GM23338 (cell line): ENCODE data around the gene LEFTY2.

ENCODE experiments used
- CTCF ChIP-seq, 2 experiments: fragments of 200-600 bp in 1 of 2; sonication (generic) in 1 of 2; conservative IDR thresholded peaks; 2 replicates each; pipeline versions ENCODE4 v1.5.1 to v1.6.1; 2016 to 2017; ENCODE audit warnings: antibody characterized with exemption in 2 of 2, low read depth in 2 of 2, mild to moderate bottlenecking in 2 of 2, moderate library complexity in 1 of 2
- POLR2AphosphoS5 ChIP-seq: IDR thresholded peaks from 2 replicates; pipeline ENCODE4 v1.6.1; 2016; ENCODE audit warnings: antibody characterized with exemption, low read depth

- TF ChIP-seq CTCF (conservative IDR thresholded peaks at IDR 0.05; ENCODE audit: low read depth in 2 of 2) (no peak), POLR2AphosphoS5 (no peak)
Measured at GRCh38 chr1:225908013-225908640, 32.9 kb downstream of the LEFTY2 start.
